GM19238 (cell line): Measurements from ENCODE around the gene CXCL1.
"Not testable (repeated sequence)": the region's sequence is repeated elsewhere in the genome, so short reads cannot be mapped to it uniquely, and the experiment has no call there.

Experiments
- DNase-seq: peaks from one replicate; pipeline ENCODE4 v3.0.0; 2011; ENCODE audit warnings: low spot score; ENCODE audit not compliant: insufficient read length

The CXCL1 gene

GRCh38 chr4:73874386-73874785 is 5.2 kb downstream of the CXCL1 start:
- no peak for DNase-seq

GRCh38 chr4:73875401-73875800 is 6.2 kb downstream of the CXCL1 start:
- DNase-seq, result no peak

DNA sequence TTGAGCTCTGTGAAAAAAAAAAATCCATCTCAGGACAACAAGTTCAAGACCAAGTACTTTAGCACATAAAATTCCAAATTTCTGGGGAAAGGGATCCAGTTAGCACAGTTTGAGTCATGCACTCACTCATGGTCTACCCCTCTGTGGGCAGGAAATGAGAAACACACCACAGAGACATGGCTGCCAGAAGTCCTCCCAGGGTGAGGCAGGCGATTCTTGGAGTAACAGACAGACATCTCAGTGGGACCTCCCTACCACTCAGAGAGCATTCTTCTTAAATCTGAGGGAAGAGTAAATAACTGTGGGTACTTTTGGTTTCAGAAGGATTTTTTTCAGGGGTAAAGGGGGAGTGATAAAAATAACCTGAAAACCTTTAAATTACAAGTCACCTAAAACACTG is 14.1 kb downstream of the CXCL1 start:
- no peak for DNase-seq

- no peak for DNase-seq
Observed at GRCh38 chr4:73885574-73886267, 16.5 kb downstream of the CXCL1 start.

DNA sequence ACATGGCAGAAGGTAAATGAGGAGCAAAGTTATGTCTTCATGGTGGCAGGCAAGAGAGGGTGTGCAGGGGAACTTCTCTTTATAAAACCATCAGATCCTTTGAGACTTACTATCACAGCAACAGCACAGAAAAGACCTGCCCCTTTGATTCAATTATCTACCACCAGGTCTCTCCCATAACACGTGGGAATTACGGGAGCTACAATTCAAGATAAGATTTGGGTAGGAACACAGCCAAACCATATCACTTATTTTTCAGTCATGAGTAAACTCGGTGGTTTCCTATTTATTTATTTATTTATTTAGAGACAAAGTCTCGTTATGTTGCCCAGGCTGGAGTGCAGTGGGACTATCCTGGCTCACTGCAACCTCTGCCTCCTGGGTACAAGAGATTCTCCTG is 22.1 kb downstream of the CXCL1 start:
- DNase-seq, result no peak

- DNase-seq, result no peak
Observed at GRCh38 chr4:73891739-73892405, 22.7 kb downstream of the CXCL1 start.

DNA sequence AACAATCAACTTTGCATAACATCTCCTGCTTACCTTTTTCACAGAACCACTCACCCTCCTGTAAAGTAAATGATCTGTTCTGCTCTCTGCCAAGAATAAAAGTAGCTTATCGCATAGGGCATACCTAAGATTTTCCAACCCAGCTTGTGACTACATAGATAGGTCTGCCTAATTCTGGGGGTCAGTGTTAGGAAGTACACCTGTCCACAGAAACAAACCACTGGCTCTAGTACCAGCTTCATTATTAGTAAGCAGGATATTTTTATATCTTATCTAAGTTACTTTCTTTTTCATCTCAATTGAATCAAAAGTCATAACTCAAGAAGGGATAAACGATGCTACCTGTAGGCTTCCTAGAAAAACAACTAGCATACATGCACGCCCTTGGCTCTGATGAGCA is 23.8 kb downstream of the CXCL1 start:
- no peak for DNase-seq

- DNase-seq, result no peak
Observed at GRCh38 chr4:73894001-73894400, 24.8 kb downstream of the CXCL1 start.

DNA sequence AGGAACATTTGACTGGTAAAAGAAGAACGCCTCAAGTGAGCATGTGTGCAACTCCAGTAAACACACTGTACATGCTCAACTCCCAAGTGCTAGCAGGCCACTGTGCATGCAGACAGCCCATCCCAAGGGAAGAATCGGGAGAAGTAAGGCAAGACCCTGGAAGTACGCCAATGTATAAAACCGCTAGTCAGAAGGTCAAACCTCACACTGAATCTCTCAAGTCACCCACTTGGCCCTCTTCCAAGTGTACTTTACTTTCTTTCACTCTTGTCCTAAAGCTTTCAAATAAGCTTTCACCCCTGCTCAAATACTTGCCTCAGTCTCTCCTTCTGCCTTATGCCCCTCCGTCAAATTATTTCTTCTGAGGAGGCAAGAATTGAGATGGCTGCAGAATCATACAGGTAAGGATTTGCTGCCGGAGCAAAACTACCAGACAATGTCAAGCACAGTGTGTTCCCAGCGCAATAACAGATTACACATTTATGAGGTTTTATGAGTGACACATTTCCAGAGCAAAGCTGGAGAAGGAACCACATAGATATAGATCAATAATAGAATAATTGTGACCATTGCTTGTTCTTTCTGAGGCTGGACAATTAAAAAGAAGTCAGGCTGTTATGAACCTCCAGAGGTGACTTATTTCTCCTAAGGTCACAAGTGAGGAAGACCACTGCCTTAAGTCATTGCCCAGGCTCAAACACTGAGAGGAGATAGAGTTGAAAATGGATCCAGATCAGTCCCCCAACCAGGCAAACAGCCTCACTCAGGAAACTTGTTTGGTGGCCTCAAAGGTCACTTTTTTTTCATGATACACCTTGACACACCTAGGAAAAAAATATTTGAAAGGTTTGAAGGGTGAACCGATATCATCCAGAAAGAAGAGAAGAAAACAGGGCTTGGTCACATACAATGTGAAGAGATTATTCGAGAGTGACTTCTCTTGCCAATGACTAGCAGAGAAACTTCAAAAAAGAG is 26.3 kb downstream of the CXCL1 start:
- DNase-seq, result no peak

DNA sequence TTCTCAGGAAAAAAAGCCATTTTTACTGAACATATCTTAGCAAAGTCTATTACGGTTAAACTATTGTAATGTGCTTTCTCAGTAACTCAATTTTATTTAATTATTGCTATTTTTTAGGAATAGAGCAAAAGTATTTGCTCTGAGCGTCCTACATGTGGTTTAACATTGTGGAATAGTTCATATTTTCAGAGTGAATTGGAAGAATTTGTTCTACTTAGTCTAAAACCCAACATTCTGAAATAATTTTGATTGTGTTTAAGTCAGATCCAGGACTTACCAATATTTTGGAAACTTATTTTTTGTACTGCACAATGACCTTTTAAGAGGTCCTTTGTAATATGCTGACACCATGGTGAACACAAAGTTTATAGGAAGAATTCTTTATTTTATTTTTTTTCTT is 27.2 kb downstream of the CXCL1 start:
- no peak for DNase-seq

DNA sequence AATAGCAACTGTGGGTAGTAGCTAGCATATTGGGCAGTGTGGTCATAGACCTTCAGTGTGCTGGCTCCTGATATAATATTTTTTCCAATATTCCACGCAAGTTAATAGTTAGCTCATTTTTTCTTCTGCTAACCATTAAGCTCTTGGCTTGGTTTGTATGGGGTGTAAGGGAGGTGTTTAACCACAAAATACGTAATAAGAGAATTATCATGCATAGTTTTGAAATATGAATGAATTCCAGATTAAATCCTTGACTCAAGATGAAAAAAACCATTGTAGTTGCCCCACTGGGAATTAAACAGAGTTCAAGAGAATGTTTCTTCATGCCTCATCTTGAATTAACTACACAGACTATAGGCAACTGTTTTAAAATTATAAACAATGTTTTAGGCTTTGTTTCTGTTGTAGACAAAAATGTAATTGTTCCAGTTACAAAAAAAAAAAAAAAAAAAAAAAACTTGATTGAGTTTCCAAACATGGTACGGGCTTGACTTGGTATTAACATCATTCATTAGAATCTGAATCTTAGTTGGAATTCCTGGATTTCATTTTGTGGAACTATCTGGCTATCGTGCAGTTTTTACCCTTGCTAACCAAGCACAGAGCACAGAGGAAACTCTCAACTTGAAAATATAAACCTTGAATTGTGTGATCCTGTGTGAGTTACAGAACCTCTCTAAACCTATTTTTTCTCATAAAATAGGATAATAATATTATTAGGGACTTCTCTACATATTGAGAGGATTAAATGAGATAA is 28.4 kb downstream of the CXCL1 start:
- no peak for DNase-seq

DNA sequence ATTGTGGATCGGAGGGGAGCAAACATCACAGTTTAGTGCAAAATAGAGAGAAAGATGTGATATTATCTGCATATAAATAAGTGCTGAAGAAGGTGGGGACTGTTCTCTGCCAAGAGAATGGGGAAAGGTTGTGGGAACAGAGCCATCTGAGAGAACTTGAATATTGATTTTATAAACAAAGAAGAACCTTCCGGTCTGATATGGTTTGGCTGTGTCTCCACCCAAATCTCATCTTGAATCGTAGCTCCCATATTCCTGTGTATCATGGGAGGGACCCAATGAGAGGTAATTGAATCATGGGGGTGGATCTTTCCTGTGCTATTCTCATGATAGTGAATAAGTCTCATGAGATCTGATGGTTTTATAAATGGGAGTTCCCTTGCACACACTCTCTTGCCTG is 30.1 kb downstream of the CXCL1 start:
- DNase-seq, result not testable (repeated sequence)

GRCh38 chr4:73901031-73901430 is 31.8 kb downstream of the CXCL1 start:
- DNase-seq, result no peak

GRCh38 chr4:73902038-73902637 is 32.9 kb downstream of the CXCL1 start:
- no peak for DNase-seq

DNA sequence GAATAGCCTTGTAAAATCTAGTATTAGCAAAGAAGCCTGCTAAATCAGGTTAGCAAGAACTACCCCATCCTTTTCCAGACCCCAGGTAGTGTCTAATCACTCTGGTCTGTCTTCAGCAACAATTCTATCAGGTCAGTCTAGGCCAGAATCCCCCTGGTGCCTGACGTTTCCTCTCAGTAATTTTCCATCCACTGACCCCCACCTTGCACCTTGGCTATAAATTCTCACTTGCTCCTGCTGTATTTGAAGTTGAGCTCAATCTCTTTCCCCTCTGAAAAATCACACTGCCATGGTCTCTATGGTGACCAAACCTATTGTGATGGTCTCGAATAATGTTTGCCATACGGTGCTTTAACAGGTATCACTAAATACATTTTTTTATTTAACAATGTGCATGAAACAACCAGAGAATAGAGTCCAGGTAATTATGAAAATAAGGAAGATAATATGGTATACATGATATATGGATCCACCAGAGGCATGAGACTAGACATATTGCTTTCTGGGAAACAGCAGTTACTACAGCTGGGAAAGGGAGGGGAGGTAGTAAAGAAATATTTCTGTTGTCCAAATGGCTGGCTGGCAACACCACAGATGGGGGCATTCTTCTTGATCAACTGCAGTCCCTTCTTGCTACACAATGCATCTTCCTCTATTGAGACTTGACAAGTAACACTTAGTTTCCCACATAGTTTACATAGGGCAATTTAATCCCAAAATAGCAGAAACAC is 33.8 kb downstream of the CXCL1 start:
- no peak for DNase-seq

GRCh38 chr4:73904491-73904890 is 35.3 kb downstream of the CXCL1 start:
- DNase-seq, result no peak

GRCh38 chr4:73908965-73909364 is 39.8 kb downstream of the CXCL1 start:
- DNase-seq, result no peak

DNA sequence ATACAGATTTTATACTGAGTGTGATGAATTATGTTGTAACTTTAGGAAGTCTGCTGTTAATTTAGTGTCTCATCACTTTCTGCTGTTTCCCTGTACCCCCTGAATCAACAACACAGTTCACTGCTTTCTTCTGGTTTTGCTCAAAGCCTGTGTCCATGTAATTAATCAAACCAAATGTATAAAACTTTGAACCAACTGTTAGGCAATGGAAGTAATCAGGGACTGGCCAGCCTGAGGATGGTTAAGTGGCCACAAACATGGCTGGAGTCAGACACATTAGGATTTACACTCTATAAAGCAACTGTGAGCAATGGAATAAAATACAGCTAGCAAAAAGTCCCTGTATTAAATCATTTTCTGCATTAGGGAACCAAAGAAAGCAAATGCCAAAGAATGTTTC is 42.6 kb downstream of the CXCL1 start:
- no peak for DNase-seq

DNA sequence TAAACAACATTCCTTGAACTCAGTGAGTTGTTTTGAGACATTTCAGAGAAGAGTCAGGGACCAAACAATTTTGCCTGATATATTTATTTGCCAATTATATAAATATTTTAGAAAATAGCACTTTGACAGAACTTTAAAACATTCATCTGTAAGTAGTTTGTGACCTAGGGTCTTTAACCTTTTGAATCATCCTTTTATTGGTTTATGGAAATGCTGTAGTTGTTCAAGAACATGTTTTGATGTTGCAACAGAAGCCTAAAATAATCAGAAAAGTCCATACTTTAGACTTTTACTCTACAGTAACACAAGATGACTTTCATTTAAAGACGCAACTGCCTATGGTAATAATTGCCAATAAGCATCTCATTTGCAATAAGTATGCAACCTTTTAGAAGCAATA is 43.0 kb downstream of the CXCL1 start:
- DNase-seq, result no peak

GRCh38 chr4:73914071-73914470 is 44.9 kb downstream of the CXCL1 start:
- DNase-seq, result no peak
